Smooth muscle cell (in vitro differentiated cells): ENCODE measurements around the gene AVPR2. TPM values are rescaled to one million over a fixed set of nuclear protein-coding genes. Genes with fewer than 3 reads are reported as not detected.

Experiments
- DNase-seq: peaks from one replicate; lab custom pipeline; 2025; ENCODE audit not compliant: unreplicated experiment; lab: John Stamatoyannopoulos, UW
- H2AFZ ChIP-seq: fragments of 200-600 bp; sonication (generic); 2 replicates; pipeline ENCODE4 v1.6.0; 2016; ENCODE audit warnings: antibody characterized with exemption, low read depth, mild to moderate bottlenecking
- H3F3A ChIP-seq: fragments of 200-600 bp; sonication (generic); 2 replicates; pipeline ENCODE4 v1.6.0; 2017; ENCODE audit warnings: antibody characterized with exemption, low read depth
- H3K27ac ChIP-seq: fragments of 200-600 bp; sonication (generic); 2 replicates; pipeline ENCODE4 v1.5.1; 2016; ENCODE audit warnings: low read depth, mild to moderate bottlenecking
- H3K27me3 ChIP-seq: fragments of 200-600 bp; sonication (generic); 2 replicates; pipeline ENCODE4 v1.6.1; 2016; ENCODE audit warnings: low read depth, mild to moderate bottlenecking
- H3K36me3 ChIP-seq: fragments of 200-600 bp; sonication (generic); 2 replicates; pipeline ENCODE4 v1.5.1; 2016; ENCODE audit warnings: low read depth
- H3K4me1 ChIP-seq: fragments of 200-600 bp; sonication (generic); 2 replicates; pipeline ENCODE4 v1.5.1; 2016; ENCODE audit warnings: low read depth
- H3K4me2 ChIP-seq: fragments of 200-600 bp; sonication (generic); 2 replicates; pipeline ENCODE4 v1.6.0; 2016; ENCODE audit warnings: mild to moderate bottlenecking
- H3K4me3 ChIP-seq: fragments of 200-600 bp; sonication (generic); 2 replicates; pipeline ENCODE4 v1.5.1; 2016; ENCODE audit warnings: mild to moderate bottlenecking
- H3K79me2 ChIP-seq: fragments of 200-600 bp; sonication (generic); 2 replicates; pipeline ENCODE4 v1.6.0; 2016; ENCODE audit warnings: low read depth, mild to moderate bottlenecking
- H3K9ac ChIP-seq: fragments of 200-600 bp; sonication (generic); 2 replicates; pipeline ENCODE4 v1.6.0; 2016; ENCODE audit warnings: low read depth
- H3K9me3 ChIP-seq: fragments of 200-600 bp; sonication (generic); replicated peaks from 2 replicates; pipeline ENCODE4 v1.5.1; 2016; ENCODE audit warnings: low read depth
- H4K20me1 ChIP-seq: fragments of 200-600 bp; sonication (generic); 2 replicates; pipeline ENCODE4 v1.6.0; 2016; ENCODE audit warnings: low read depth
- CTCF ChIP-seq: fragments of 200-600 bp; sonication (generic); IDR thresholded peaks from 2 replicates; pipeline ENCODE4 v1.5.1; 2017; ENCODE audit warnings: borderline replicate concordance, mild to moderate bottlenecking, antibody characterized with exemption; ENCODE audit not compliant: insufficient read depth, poor library complexity, severe bottlenecking
- WGBS: methylation state at CpG from one replicate; pipeline ENCODE4 v1.1.7; 2016; ENCODE audit warnings: low lambda C conversion rate; 5-methylcytosine and 5-hydroxymethylcytosine counted together
- polyA plus RNA-seq: library from polyadenylated mRNA; unstranded; fragments of >200 nt; fragmentation: Nextera tagmentation; extraction: Ambion mirVana; gene quantifications from 2 replicates; pipeline ENCODE4 v1.2.1, GENCODE V29; 2016
- total RNA-seq: library from RNA; depleted of rRNA; stranded (reverse); fragments of >200 nt; gene quantifications from 2 replicates; pipeline ENCODE4 v1.2.3, GENCODE V29; 2014

Gene AVPR2
- total and polyA plus RNA-seq, 2 experiments from 2014 or later: not detected

GRCh38 chrX:153950127-153950526 lies 45.7 kb downstream of the AVPR2 start:
- no peaks in the 10 kb centered on the region for H3F3A ChIP-seq

GRCh38 chrX:153951683-153952372 lies 47.4 kb downstream of the AVPR2 start:
- H3K4me2 ChIP-seq: no peak overlapping the region
- no peak overlapping the region for H3K4me3 ChIP-seq
- H3K9ac ChIP-seq: no peak overlapping the region
- TF ChIP-seq CTCF: no peak
- H3K36me3 ChIP-seq: no peaks in the 10 kb centered on the region
- no peak for DNase-seq
- H3K4me1 ChIP-seq: no peaks in the 10 kb centered on the region
- H2AFZ ChIP-seq: no peak overlapping the region
- 94% methylated on average over 26 of the region's 28 CpGs for WGBS
- peaks cover 5% of the 10 kb centered on the region for H4K20me1 ChIP-seq
- H3K27me3 ChIP-seq: no peaks in the 10 kb centered on the region
- H3K79me2 ChIP-seq: no peaks in the 10 kb centered on the region
- H3K27ac ChIP-seq: no peak overlapping the region
- H3F3A ChIP-seq: no peaks in the 10 kb centered on the region
- H3K9me3 ChIP-seq: no peaks in the 10 kb centered on the region

More at GRCh38 chrX:153950127-153950526, 45.7 kb downstream of the AVPR2 start:
- no peak for DNase-seq
- Histone ChIP-seq H4K20me1 (peaks cover 5% of the 10 kb centered on the region), H3K36me3 (no peaks in the 10 kb centered on the region), H3K27me3 (no peaks in the 10 kb centered on the region), H3K4me3 (no peak overlapping the region), H3K9me3 (no peaks in the 10 kb centered on the region), H3K4me1 (no peaks in the 10 kb centered on the region), H3K4me2 (no peak overlapping the region), H2AFZ (no peak overlapping the region), H3K9ac (no peak overlapping the region), H3K79me2 (no peaks in the 10 kb centered on the region), H3K27ac (no peak overlapping the region)
- TF ChIP-seq CTCF: no peak
- 87% methylated on average over 18 of the region's 19 CpGs for WGBS

- Histone ChIP-seq H3K4me2 (no peak overlapping the region), H4K20me1 (peaks cover 5% of the 10 kb centered on the region), H3K4me3 (no peak overlapping the region), H3K9ac (no peak overlapping the region), H3K36me3 (no peaks in the 10 kb centered on the region), H3K9me3 (no peaks in the 10 kb centered on the region), H2AFZ (no peak overlapping the region), H3K27ac (no peak overlapping the region), H3K79me2 (no peaks in the 10 kb centered on the region), H3F3A (no peaks in the 10 kb centered on the region), H3K27me3 (no peaks in the 10 kb centered on the region), H3K4me1 (no peaks in the 10 kb centered on the region)
- no peak for TF ChIP-seq CTCF
- 91% methylated on average over 32 of the region's 32 CpGs for WGBS
- DNase-seq: no peak
These were observed 48.0 kb downstream of the AVPR2 start for GRCh38 chrX:153952373-153953026.
